ENCODE measurements around the gene ITGAD. TPM values are rescaled to one million over a fixed set of nuclear protein-coding genes. Genes with fewer than 3 reads are reported as not detected.

ITGAD gene
- total RNA-seq, 8 experiments from 2014 or later = 0.33 to 0.36 (median 0.35) TPM; not detected in 5

DNA sequence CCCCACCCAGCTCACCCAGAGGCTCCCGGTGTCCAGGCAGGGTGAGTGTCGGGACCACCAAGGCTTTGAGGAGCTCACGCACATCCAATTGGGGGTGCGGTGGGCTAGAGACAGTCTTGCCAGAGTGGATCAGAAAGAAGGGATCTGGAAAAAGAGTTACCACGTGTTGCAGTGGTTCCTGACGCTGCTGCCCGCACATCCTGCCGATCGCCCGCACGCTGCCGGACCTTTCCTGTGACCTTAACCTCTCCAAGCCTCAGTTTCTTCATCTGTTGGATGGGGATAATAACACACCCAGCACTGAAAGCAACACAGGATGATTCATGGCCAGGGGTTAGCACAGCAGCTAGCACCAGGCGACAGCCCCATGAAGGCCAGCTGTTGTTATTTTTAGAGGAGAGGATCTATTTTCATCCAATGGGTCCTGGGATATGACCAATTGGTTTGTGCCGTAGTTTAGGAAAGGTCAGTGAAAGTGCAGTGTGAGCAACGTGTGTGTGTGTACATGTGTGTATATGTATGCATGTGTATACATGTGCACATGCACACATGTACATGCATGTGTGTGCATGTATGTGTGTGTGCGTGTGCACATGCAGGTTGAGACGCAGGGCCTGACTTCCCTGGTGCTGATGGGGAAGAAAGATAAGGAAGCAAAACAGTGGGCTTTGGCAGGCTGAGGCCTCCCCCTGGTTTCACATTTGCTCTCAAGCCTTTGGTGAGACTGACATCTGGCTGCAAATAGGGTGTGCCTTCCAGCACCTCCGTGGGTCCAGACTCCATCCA is 35.6 kb upstream of the ITGAD start:
- H3K4me1 ChIP-seq (replicated peaks in 1 of 2) = no peaks in the 10 kb centered on the region
- in situ Hi-C loops (cut with MboI; ENCODE audit: low pct_unique_long_range_greater_than_20kb in 2 of 9, low sequenced_read_pairs in 9 of 9, unreplicated experiment in 9 of 9) = no loop called here
- no peak overlapping the region for H3K27ac ChIP-seq
- ATAC-seq (replicated peaks in 6 of 8) = no peak
- WGBS, 10 experiments = 0 to 98% (median 77%) methylated on average over 1 to 14 of the region's 18 CpGs; no CpG with 5 or more reads in 2 of the 10 experiments
- no peak overlapping the region for H3K4me3 ChIP-seq

DNA sequence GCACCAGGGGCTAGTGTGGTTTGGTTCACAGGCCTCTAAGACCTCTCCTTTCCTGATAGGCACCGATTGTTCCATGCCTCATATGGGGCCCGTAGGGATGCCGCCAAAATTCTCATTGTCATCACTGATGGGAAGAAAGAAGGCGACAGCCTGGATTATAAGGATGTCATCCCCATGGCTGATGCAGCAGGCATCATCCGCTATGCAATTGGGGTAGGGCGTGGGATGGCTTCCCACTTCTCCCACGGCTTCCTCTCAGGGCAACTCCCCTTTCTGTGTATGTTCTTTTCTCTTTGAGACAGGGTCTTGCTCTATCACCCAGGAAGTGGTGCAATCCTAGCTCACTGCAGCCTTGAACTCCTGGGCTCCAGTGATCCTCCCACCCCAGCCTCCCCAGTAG is 32.9 kb upstream of the ITGAD start:
- in situ Hi-C loops (cut with MboI; ENCODE audit: low pct_unique_long_range_greater_than_20kb in 2 of 9, low sequenced_read_pairs in 9 of 9, unreplicated experiment in 9 of 9) = no loop called here
- no peaks in the 10 kb centered on the region for H3K4me1 ChIP-seq (replicated peaks in 1 of 2)
- H3K4me3 ChIP-seq = no peak overlapping the region
- peak in 1 of 8 experiments; percentile 2 for ATAC-seq (replicated peaks in 6 of 8)
- H3K27ac ChIP-seq = no peak overlapping the region
- 10 to 92% (median 79%) methylated on average over 2 to 3 of the region's 7 CpGs; no CpG with 5 or more reads in 7 of the 10 experiments for WGBS, 10 experiments

DNA sequence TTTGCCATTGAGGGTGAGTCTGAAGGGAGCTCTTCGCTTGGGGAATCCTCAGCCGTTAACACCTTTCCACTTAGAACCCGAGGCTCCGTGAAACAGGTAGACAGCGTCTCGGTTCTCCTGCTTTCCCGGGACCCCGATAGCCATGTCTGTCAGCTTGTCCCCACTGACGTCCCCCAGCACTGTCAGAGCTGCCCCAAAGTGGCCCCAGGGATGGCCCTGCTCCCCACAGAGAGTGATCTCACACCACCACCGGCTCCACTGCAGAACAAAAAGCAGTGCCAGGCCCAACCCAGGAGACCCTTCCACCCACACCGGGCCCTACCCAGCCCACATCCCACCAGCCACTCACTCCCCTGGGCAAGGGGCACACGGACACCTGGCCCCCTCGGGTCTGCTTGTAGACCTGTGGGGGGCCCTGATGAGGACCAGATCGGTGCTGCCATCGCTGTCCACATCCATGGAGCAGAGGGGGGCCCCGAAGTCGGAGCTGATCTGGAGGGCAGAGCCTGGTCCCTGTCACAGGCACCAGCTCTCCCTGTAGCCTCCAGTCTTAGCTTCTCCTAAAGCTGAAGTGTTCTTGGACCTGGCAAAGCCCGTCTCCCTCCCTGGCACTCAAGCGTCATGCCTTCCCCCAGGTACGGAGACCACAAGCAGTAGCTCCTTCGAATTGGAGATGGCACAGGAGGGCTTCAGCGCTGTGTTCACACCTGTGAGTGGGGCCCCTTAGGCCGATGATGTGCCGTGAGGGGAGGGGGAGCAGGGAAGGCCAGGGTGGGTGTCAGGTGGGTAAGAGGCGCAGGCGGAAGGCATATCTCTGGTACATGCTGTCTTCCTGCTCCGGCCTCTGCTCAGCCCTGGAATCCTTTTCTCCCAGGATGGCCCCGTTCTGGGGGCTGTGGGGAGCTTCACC is 31.7 kb upstream of the ITGAD start:
- no peak for ATAC-seq (replicated peaks in 6 of 8)
- in situ Hi-C loops (cut with MboI; ENCODE audit: low pct_unique_long_range_greater_than_20kb in 2 of 9, low sequenced_read_pairs in 9 of 9, unreplicated experiment in 9 of 9) = no loop called here
- Histone ChIP-seq H3K27ac (no peak overlapping the region), H3K4me3 (no peak overlapping the region), H3K4me1 (replicated peaks in 1 of 2) (no peaks in the 10 kb centered on the region)
- whole genome bisulfite sequencing, 10 experiments = 50 to 100% (median 69%) methylated on average over 1 to 10 of the region's 28 CpGs; no CpG with 5 or more reads in 3 of the 10 experiments

DNA sequence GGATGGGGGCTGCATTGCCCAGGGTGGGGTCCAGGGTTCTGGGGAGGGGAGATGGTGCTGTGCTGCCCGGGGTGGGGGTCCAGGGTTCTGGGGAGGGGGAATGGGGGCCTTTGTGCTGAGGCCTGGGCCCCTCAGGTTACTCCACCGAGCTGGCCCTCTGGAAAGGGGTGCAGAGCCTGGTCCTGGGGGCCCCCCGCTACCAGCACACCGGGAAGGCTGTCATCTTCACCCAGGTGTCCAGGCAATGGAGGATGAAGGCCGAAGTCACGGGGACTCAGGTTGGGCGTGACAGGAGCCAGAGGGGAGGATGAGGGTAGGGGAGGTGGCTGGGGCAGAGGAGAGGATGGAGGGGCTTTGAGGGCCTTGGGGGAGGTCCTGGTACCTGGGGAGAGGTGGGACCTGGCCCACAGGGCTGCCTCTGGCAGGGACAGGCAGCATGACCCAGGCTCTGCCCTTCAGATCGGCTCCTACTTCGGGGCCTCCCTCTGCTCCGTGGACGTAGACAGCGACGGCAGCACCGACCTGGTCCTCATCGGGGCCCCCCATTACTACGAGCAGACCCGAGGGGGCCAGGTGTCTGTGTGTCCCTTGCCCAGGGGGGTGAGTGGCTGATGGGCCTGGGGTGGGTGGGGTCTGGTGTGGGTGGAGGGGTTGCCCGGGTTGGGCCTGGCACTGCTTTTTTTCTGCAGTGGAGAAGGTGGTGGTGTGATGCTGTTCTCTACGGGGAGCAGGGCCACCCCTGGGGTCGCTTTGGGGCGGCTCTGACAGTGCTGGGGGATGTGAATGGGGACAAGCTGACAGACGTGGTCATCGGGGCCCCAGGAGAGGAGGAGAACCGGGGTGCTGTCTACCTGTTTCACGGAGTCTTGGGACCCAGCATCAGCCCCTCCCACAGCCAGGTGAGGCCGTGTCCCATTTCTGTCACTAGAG is 30.4 kb upstream of the ITGAD start:
- no peak overlapping the region for H3K4me3 ChIP-seq
- ATAC-seq (replicated peaks in 6 of 8) = no peak
- in situ Hi-C loops (cut with MboI; ENCODE audit: low pct_unique_long_range_greater_than_20kb in 2 of 9, low sequenced_read_pairs in 9 of 9, unreplicated experiment in 9 of 9) = no loop called here
- H3K27ac ChIP-seq = no peak overlapping the region
- 100% methylated on average over 1 of the region's 26 CpGs; no CpG with 5 or more reads in 9 of the 10 experiments for WGBS, 10 experiments
- no peaks in the 10 kb centered on the region for H3K4me1 ChIP-seq (replicated peaks in 1 of 2)

DNA sequence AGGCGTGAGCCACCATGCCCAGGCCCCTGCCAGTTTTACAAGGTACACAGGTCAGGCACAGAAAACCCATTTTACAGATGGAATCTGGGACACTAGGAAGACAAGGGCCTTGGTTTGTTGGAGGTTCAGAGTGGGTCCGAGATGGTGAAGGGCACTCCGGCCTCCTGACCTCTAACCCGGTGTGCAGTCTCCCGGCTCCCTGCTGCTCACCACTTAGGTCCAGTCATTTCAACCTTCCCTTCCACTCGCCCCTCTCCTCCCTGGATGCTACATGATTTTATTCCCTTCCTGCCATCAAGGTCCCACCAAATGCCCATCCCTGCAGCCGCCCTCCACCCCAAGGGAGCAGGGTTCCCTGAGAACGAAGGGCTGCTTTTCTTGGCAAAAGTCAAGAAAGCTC is 29.4 kb upstream of the ITGAD start:
- ATAC-seq (replicated peaks in 6 of 8) = no peak
- WGBS, 10 experiments = 40 to 93% (median 68%) methylated on average over 1 to 7 of the region's 8 CpGs; no CpG with 5 or more reads in 2 of the 10 experiments
- no peaks in the 10 kb centered on the region for H3K4me1 ChIP-seq (replicated peaks in 1 of 2)
- in situ Hi-C loops (cut with MboI; ENCODE audit: low pct_unique_long_range_greater_than_20kb in 2 of 9, low sequenced_read_pairs in 9 of 9, unreplicated experiment in 9 of 9) = no loop called here
- no peak overlapping the region for H3K27ac ChIP-seq
- H3K4me3 ChIP-seq = no peak overlapping the region

DNA sequence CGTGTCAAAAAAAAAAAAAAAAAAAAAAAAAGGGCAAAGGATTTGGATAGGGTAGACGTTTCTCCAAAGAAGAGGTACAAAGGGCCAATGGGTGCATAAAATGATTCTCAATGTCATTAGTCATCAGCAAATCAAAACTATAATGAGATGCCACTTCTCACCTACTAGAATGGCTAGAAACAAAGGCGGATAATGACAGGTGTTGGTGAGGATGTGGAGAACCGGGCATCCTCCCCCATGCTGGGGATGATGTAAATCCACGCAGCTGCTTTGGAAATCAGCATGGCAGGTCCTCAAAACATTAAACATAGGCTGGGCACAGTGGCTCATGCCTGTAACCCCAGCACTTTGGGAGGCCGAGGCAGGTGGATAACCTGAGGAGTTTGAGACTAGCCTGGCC is 28.7 kb upstream of the ITGAD start:
- no peak for ATAC-seq (replicated peaks in 6 of 8)
- H3K27ac ChIP-seq = no peak overlapping the region
- H3K4me1 ChIP-seq (replicated peaks in 1 of 2) = no peaks in the 10 kb centered on the region
- in situ Hi-C loops (cut with MboI; ENCODE audit: low pct_unique_long_range_greater_than_20kb in 2 of 9, low sequenced_read_pairs in 9 of 9, unreplicated experiment in 9 of 9) = no loop called here
- WGBS, 10 experiments = 27 to 67% (median 59%) methylated on average over 2 to 5 of the region's 6 CpGs; no CpG with 5 or more reads in 3 of the 10 experiments
- no peak overlapping the region for H3K4me3 ChIP-seq

DNA sequence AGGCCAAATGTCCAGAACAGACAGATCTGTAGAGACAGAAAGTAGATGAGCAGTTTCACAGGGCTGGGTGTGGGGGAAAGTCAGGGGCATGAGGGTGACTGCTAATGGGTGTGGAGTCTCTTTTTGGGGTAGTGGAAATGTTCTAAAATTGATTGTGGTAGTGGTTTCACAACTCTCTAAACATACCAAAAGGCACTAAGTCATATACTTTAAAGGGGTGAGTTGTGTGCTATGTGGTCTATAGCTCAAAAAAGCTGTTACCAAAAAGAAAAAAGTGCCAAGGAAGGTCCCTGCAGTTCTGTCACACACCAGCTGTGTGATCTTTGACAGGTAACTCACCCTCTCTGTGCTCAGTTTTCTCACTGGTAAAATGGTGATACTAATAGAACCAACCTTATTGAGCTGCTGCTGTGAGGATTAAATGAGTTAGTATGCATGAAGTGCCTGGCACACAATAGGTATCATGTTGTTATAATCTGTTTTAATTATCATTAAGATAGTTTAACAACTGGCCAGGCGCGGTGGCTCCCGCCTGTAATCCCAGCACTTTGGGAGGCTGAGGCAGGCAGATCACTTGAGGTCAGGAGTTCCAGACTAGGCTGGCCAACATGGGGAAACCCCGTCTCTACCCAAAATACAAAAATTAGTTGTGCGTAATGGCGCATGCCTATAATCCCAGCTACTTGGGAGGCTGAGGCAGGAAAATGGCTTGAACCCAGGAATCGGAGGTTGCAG is 27.8 kb upstream of the ITGAD start:
- WGBS, 10 experiments = 68 to 92% (median 80%) methylated on average over 1 to 6 of the region's 7 CpGs; no CpG with 5 or more reads in 2 of the 10 experiments
- in situ Hi-C loops (cut with MboI; ENCODE audit: low pct_unique_long_range_greater_than_20kb in 2 of 9, low sequenced_read_pairs in 9 of 9, unreplicated experiment in 9 of 9) = no loop called here
- no peak for ATAC-seq (replicated peaks in 6 of 8)

DNA sequence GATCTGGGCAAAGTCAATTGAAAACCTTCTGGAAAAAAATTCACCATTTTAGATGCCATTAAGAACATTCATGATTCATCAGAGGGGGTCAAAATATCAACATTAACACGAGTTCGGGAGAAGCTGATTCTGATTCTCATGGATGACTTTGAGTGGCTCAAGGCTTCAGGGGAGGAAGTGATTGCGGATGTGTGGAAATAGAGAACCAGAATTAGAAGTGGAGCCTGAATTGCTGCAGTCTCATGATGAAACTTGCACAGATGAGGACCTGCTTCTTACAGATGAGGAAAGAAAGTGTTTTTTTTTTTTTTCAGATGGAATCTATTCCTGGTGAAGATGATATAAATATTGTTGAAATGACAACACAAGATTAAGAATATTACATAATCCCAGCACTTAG is 25.3 kb upstream of the ITGAD start:
- in situ Hi-C loops (cut with MboI; ENCODE audit: low pct_unique_long_range_greater_than_20kb in 2 of 9, low sequenced_read_pairs in 9 of 9, unreplicated experiment in 9 of 9) = no loop called here
- Histone ChIP-seq H3K4me3 (no peak overlapping the region), H3K4me1 (replicated peaks in 1 of 2) (no peaks in the 10 kb centered on the region), H3K27ac (no peak overlapping the region)
- ATAC-seq (replicated peaks in 6 of 8) = no peak
- 21 to 94% (median 73%) methylated on average over 2 to 3 of the region's 3 CpGs; no CpG with 5 or more reads in 2 of the 10 experiments for WGBS, 10 experiments

More for the DNA sequence above, 27.8 kb upstream of the ITGAD start:
- H3K4me3 ChIP-seq = no peak overlapping the region
- no peaks in the 10 kb centered on the region for H3K4me1 ChIP-seq (replicated peaks in 1 of 2)
- H3K27ac ChIP-seq = no peak overlapping the region

DNA sequence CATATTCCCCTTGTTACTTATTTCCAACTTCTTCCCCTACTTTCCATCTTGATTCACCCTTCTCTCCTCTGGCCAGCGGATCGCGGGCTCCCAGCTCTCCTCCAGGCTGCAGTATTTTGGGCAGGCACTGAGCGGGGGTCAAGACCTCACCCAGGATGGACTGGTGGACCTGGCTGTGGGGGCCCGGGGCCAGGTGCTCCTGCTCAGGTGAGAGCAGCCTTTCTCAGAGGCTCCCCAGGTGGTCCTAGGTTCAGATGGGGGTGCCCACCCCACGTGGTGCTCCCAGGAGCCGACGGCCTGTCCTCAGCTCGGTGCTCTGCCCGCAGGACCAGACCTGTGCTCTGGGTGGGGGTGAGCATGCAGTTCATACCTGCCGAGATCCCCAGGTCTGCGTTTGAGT is 22.1 kb upstream of the ITGAD start:
- no peak for ATAC-seq (replicated peaks in 6 of 8)
- in situ Hi-C loops (cut with MboI; ENCODE audit: low pct_unique_long_range_greater_than_20kb in 2 of 9, low sequenced_read_pairs in 9 of 9, unreplicated experiment in 9 of 9) = no loop called here
- H3K4me1 ChIP-seq (replicated peaks in 1 of 2) = no peaks in the 10 kb centered on the region
- WGBS, 10 experiments = 40 to 96% (median 80%) methylated on average over 1 to 6 of the region's 12 CpGs; no CpG with 5 or more reads in 4 of the 10 experiments
- H3K27ac ChIP-seq = no peak overlapping the region
- no peak overlapping the region for H3K4me3 ChIP-seq

DNA sequence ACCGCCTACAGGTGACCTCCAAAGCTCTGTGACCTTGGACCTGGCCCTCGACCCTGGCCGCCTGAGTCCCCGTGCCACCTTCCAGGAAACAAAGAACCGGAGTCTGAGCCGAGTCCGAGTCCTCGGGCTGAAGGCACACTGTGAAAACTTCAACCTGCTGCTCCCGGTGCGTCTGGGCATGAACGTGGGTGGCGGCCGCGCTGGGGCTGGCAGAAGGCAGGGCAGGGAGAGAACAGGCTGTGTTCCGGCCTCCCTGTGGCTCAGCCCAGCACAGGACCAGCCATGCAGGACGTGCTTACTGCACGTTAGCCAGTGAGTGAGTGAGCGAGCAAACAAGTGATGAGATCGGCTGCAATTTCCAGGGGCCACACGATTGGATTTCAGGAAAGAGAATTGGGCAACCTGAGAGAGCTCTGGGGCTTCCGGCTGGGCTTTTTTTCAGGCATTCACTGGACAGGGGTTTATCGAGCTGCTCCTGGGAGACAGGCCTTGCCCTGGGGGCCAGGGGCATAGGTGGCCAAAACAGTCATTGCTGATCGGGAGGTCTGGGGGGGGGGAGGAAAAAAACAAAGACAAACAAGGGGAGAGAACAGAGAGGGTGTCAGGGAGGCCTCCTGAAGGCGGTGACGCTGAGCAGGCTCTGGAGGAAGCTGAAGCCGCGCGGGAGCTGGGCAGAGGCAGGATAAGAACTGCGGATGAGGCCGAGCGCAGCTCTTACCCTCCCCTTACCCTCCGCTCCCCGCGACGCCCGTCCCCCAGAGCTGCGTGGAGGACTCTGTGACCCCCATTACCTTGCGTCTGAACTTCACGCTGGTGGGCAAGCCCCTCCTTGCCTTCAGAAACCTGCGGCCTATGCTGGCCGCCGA is 21.3 kb upstream of the ITGAD start:
- in situ Hi-C loops (cut with MboI; ENCODE audit: low pct_unique_long_range_greater_than_20kb in 2 of 9, low sequenced_read_pairs in 9 of 9, unreplicated experiment in 9 of 9) = no loop called here
- no peak overlapping the region for H3K27ac ChIP-seq
- peak in 1 of 8 experiments; percentile 9 for ATAC-seq (replicated peaks in 6 of 8)
- H3K4me3 ChIP-seq = no peak overlapping the region
- 30 to 100% (median 72%) methylated on average over 1 to 10 of the region's 42 CpGs; no CpG with 5 or more reads in 4 of the 10 experiments for WGBS, 10 experiments
- no peaks in the 10 kb centered on the region for H3K4me1 ChIP-seq (replicated peaks in 1 of 2)

DNA sequence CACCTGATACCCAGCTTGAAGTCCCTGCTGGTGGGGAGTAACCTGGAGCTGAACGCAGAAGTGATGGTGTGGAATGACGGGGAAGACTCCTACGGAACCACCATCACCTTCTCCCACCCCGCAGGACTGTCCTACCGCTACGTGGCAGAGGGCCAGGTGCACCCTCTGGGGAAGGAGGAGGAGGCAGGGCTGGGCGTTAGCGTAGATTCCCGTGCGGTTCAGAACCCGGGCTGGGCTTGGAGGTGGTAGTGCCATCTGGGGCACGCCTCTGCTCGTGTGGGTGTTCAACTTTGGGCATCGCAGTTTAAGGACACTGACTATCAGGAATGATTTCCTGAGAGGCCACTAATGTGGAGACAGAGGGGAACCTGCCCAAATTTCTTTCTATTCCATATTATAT is 19.9 kb upstream of the ITGAD start:
- in situ Hi-C loops (cut with MboI; ENCODE audit: low pct_unique_long_range_greater_than_20kb in 2 of 9, low sequenced_read_pairs in 9 of 9, unreplicated experiment in 9 of 9) = no loop called here
- no peak overlapping the region for H3K27ac ChIP-seq
- WGBS, 10 experiments = 33 to 100% (median 80%) methylated on average over 1 to 5 of the region's 14 CpGs; no CpG with 5 or more reads in 7 of the 10 experiments
- no peaks in the 10 kb centered on the region for H3K4me1 ChIP-seq (replicated peaks in 1 of 2)
- no peak overlapping the region for H3K4me3 ChIP-seq
- no peak for ATAC-seq (replicated peaks in 6 of 8)

Data from motor neuron (in vitro differentiated cells).